Right lobe of liver (tissue), 4 donors: Measurements from ENCODE around the gene RFFL.

Experiments
- POLR2A ChIP-seq: fragments of 450-650 bp; IDR thresholded peaks from one replicate; pipeline ENCODE4 v1.6.1; 2017; ENCODE audit warnings: antibody characterized with exemption, mild to moderate bottlenecking
- TF ChIP-seq, protein P1 (sequence below), 4 donors: fragments of 200-600 bp in 3 of 4; fragments of 450-650 bp in 1 of 4; IDR thresholded peaks; one replicate each; pipeline versions ENCODE4 v1.5.1 to v1.8.0; 2016 to 2022; ENCODE audit warnings: antibody characterized with exemption in 4 of 4, mild to moderate bottlenecking in 2 of 4
- donor health status: DM: no; HTN: no; CAD: no.
- donor health status: DM: no; HTN: no; CAD: no.
- donor health status: DM: no; HTN: yes; CAD: no.

DNA sequence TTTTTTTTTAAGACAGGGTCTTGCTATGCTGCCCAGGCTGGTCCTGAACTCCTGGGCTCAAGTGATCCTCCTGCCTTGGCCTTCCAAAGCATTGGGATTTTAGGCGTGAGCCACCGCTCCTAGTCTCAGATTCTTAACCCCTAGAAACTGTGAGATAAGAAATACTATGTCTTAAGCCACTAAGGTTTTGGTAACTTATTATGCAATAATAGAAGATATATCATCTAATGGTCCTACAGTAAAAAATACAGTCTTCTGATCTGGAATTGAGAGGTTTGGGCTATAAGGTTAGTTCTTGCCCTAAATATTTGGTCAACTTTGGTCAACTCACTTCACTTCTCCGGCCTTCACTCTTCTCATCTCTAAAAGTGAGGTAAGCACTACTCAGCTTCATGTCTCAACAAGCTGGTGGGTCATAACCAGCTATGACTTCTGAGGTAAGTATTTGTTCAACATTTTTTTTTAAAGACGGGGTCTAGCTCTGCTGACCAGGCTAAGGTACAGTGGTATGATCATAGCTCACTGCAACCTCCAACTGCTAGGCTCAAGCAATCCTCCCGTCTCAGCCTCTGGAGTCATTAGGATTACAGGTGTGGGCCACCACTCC lies 41.4 kb upstream of the RFFL start:
- TF ChIP-seq POLR2A: no peak
- TF ChIP-seq, protein P1, sequence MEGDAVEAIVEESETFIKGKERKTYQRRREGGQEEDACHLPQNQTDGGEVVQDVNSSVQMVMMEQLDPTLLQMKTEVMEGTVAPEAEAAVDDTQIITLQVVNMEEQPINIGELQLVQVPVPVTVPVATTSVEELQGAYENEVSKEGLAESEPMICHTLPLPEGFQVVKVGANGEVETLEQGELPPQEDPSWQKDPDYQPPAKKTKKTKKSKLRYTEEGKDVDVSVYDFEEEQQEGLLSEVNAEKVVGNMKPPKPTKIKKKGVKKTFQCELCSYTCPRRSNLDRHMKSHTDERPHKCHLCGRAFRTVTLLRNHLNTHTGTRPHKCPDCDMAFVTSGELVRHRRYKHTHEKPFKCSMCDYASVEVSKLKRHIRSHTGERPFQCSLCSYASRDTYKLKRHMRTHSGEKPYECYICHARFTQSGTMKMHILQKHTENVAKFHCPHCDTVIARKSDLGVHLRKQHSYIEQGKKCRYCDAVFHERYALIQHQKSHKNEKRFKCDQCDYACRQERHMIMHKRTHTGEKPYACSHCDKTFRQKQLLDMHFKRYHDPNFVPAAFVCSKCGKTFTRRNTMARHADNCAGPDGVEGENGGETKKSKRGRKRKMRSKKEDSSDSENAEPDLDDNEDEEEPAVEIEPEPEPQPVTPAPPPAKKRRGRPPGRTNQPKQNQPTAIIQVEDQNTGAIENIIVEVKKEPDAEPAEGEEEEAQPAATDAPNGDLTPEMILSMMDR (IDR thresholded peaks at IDR 0.05): no peak
